K562 (cell line): ENCODE measurements around the gene TMEM38B. TPM values are rescaled to one million over a fixed set of nuclear protein-coding genes. Genes with fewer than 3 reads are reported as not detected.

Source experiments
- CC2D1A ChIP-seq: fragments of 450-650 bp; IDR thresholded peaks from 2 replicates; pipeline ENCODE4 v1.6.1; 2017; ENCODE audit warnings: mild to moderate bottlenecking
- CHD7 ChIP-seq: fragments of 200-600 bp; sonication (generic); IDR thresholded peaks from one replicate; pipeline ENCODE4 v1.6.1; 2012; ENCODE audit warnings: mild to moderate bottlenecking, low read depth, low read length, inconsistent platforms
- EWSR1 ChIP-seq: fragments of 450-650 bp; IDR thresholded peaks from 2 replicates; pipeline ENCODE4 v1.6.1; 2018; ENCODE audit warnings: borderline replicate concordance, mild to moderate bottlenecking, low read depth, moderate library complexity; ENCODE audit not compliant: partially characterized antibody
- NR1H2 ChIP-seq: sonication (generic); formaldehyde crosslinking; IDR thresholded peaks from 2 replicates; pipeline ENCODE4 v1.4.0; 2020; ENCODE audit warnings: mild to moderate bottlenecking, missing genetic modification reagents
- SIRT6 ChIP-seq: IDR thresholded peaks from one replicate; pipeline ENCODE4 v1.6.1; 2012; ENCODE audit warnings: low read depth, mild to moderate bottlenecking, control low read depth, inconsistent platforms, low read length, moderate library complexity
- SMAD3 ChIP-seq: fragments of 450-650 bp; formaldehyde crosslinking; conservative IDR thresholded peaks from 2 replicates; pipeline ENCODE4 v1.4.0; 2020; ENCODE audit warnings: mild to moderate bottlenecking
- ZBTB11 ChIP-seq, 3 experiments: fragments of 200-800 bp in 1 of 3; fragments of 250-450 bp in 1 of 3; fragments of 450-650 bp in 1 of 3; sonication (Bioruptor Pico) in 1 of 3; sonication (Bioruptor generic) in 1 of 3; formaldehyde crosslinking in 1 of 3; IDR thresholded peaks; 2 replicates each; pipeline versions ENCODE4 v1.6.1 to v1.8.0; 2016 to 2022; ENCODE audit warnings: mild to moderate bottlenecking in 2 of 3, missing genetic modification characterization in 2 of 3, missing compliant biosample characterization in 1 of 3, moderate library complexity in 1 of 3
- ZEB2 ChIP-seq: fragments of 450-650 bp; IDR thresholded peaks from 2 replicates; pipeline ENCODE4 v1.6.1; 2016
- ZNF639 ChIP-seq, 2 experiments: fragments of 200-800 bp in 1 of 2; sonication (Bioruptor generic) in 1 of 2; sonication (generic) in 1 of 2; formaldehyde crosslinking in 1 of 2; IDR thresholded peaks in 1 of 2; conservative IDR thresholded peaks in 1 of 2; 2 replicates each; pipeline versions ENCODE4 v1.5.0 to v1.6.1; 2016 to 2020; ENCODE audit warnings: missing compliant biosample characterization in 1 of 2, missing genetic modification characterization in 1 of 2, missing genetic modification reagents in 1 of 2
- ZNF717 ChIP-seq: fragments of 250-450 bp; sonication (Bioruptor Pico); IDR thresholded peaks from 2 replicates; pipeline ENCODE4 v1.5.0; 2021
- polyA plus RNA-seq, 8 experiments: library from polyadenylated mRNA; depleted of rRNA in 4 of 8; stranded (reverse) in 5 of 8; unstranded in 3 of 8; fragments of >200 nt; fragmentation: Nextera tagmentation in 2 of 8; fragmentation: Illumina TruSeq in 1 of 8; extraction: Ambion mirVana in 2 of 8; extraction: Trizol in 1 of 8; gene quantifications; 2 replicates each; pipeline versions ENCODE4 v1.2.1 to v1.2.3, GENCODE V29; 2011 to 2014; ENCODE audit warnings: inconsistent platforms in 1 of 8, missing spikeins in 1 of 8
- total RNA-seq, 7 experiments: library from RNA; depleted of rRNA in 6 of 7; stranded (reverse); fragments of >200 nt in 6 of 7; fragmentation: Illumina TruSeq in 2 of 7; extraction: Trizol in 2 of 7; gene quantifications; 2 replicates each; pipeline versions ENCODE4 v1.2.1 to v1.2.3, GENCODE V29; 2011 to 2021; ENCODE audit warnings: low replicate concordance in 1 of 7

TMEM38B gene
- total and polyA plus RNA-seq, 9 of the 15 experiments (the other 6 are each of a cell fraction or from before 2014, with no cell fraction given): 26.0 to 57.5 (median 38.5) TPM

- TF ChIP-seq ZBTB11 (CRISPR knock-in tag; IDR thresholded peaks at IDR 0.05) (no peak), EWSR1 (no peak), ZEB2 (peak; percentile 80; the same call in 1 of the 2 replicates), CC2D1A (peak; percentile 94), ZNF639 (CRISPR knock-in tag; conservative IDR thresholded peaks at IDR 0.05 in 1 of 2, IDR thresholded peaks at IDR 0.05 in 1 of 2) (0 out of 4 replicates have a peak, but pooled peaks of 1 of the 2 experiments have one; percentile 29), NR1H2 (CRISPR knock-in tag) (no peak), CHD7 (no peak), SMAD3 (CRISPR knock-in tag) (no peak), ZNF717 (CRISPR knock-in tag) (no peak), SIRT6 (no peak)
These were observed 46.6 kb upstream of the TMEM38B start (continued) for GRCh38 chr9:105647595-105648349.
